ENCODE data around the gene CLCF1.

Gene CLCF1

GRCh38 chr11:67317888-67318555 is 55.4 kb downstream of the CLCF1 start:
- H3K4me3 ChIP-seq (ENCODE audit: low read length), result peak overlapping the region; percentile 83
- TF ChIP-seq CTCF (IDR thresholded peaks at IDR 0.05; ENCODE audit: insufficient read depth, low read depth, low read length, missing control alignments), result no peak
- peak; percentile 42 for DNase-seq (ENCODE audit: low read depth)

GRCh38 chr11:67317205-67317887 is 56.1 kb downstream of the CLCF1 start:
- TF ChIP-seq CTCF (IDR thresholded peaks at IDR 0.05; ENCODE audit: insufficient read depth, low read depth, low read length, missing control alignments), result peak; percentile 84
- DNase-seq (ENCODE audit: low read depth), result peak; percentile 94
- H3K4me3 ChIP-seq (ENCODE audit: low read length), result peak overlapping the region; percentile 83

- no peak for TF ChIP-seq CTCF (IDR thresholded peaks at IDR 0.05; ENCODE audit: insufficient read depth, low read depth, low read length, missing control alignments)
- peak overlapping the region; percentile 83 for H3K4me3 ChIP-seq (ENCODE audit: low read length)
- DNase-seq (ENCODE audit: low read depth), result no peak
Observed at GRCh38 chr11:67316882-67317204, 56.6 kb downstream of the CLCF1 start.

GRCh38 chr11:67315325-67315909 is 58.0 kb downstream of the CLCF1 start:
- H3K4me3 ChIP-seq (ENCODE audit: low read length), result no peak overlapping the region
- no peak for DNase-seq (ENCODE audit: low read depth)
- no peak for TF ChIP-seq CTCF (IDR thresholded peaks at IDR 0.05; ENCODE audit: insufficient read depth, low read depth, low read length, missing control alignments)

GRCh38 chr11:67314218-67314617 is 59.2 kb downstream of the CLCF1 start:
- TF ChIP-seq CTCF (IDR thresholded peaks at IDR 0.05; ENCODE audit: insufficient read depth, low read depth, low read length, missing control alignments), result no peak
- H3K4me3 ChIP-seq (ENCODE audit: low read length), result no peak overlapping the region
- no peak for DNase-seq (ENCODE audit: low read depth)
